ENCODE data around the gene LPCAT4. TPM values are rescaled to one million over a fixed set of nuclear protein-coding genes. Genes with fewer than 3 reads are reported as not detected.

LPCAT4 gene
- total RNA-seq, 1 donor from 2014 or later = 113 TPM

- H3K36me3 ChIP-seq = peaks cover 19 to 63% of the 10 kb centered on the region in 2 donors
- H3K4me1 ChIP-seq = peaks cover 6 to 8% of the 10 kb centered on the region in 2 donors
Observed at GRCh38 chr15:34361278-34361677, 5.7 kb downstream of the LPCAT4 start.

GRCh38 chr15:34360298-34360697 is 6.7 kb downstream of the LPCAT4 start:
- intact Hi-C loops (cut with DNase I) = no loop called here
- TF ChIP-seq CTCF (IDR thresholded peaks at IDR 0.05) = no peak
- Histone ChIP-seq H3K9me3 (no peaks in the 10 kb centered on the region), H3K27me3 (no peaks in the 10 kb centered on the region), H3K27ac (no peak overlapping the region), H3K4me1 (peaks cover 0 to 1% of the 10 kb centered on the region in 2 donors), H3K4me3 (no peak overlapping the region), H3K36me3 (peaks cover 23 to 71% of the 10 kb centered on the region in 2 donors)
- no peak for DNase-seq (ENCODE audit: low spot score in 2 of 2)

More at GRCh38 chr15:34361278-34361677, 5.7 kb downstream of the LPCAT4 start:
- no peak for DNase-seq (ENCODE audit: low spot score in 2 of 2)
- Histone ChIP-seq H3K27me3 (no peaks in the 10 kb centered on the region), H3K4me3 (no peak overlapping the region), H3K9me3 (no peaks in the 10 kb centered on the region), H3K27ac (no peak overlapping the region)
- intact Hi-C loops (cut with DNase I) = no loop called here
- TF ChIP-seq CTCF (IDR thresholded peaks at IDR 0.05) = no peak

GRCh38 chr15:34359416-34359815 is 7.6 kb downstream of the LPCAT4 start:
- Histone ChIP-seq H3K9me3 (no peaks in the 10 kb centered on the region), H3K4me1 (no peaks in the 10 kb centered on the region), H3K36me3 (peaks cover 23 to 71% of the 10 kb centered on the region in 2 donors), H3K27me3 (no peaks in the 10 kb centered on the region), H3K27ac (no peak overlapping the region), H3K4me3 (no peak overlapping the region)
- intact Hi-C loops (cut with DNase I) = no loop called here
- DNase-seq (ENCODE audit: low spot score in 2 of 2) = no peak
- no peak for TF ChIP-seq CTCF (IDR thresholded peaks at IDR 0.05)

GRCh38 chr15:34358948-34359347 is 8.0 kb downstream of the LPCAT4 start:
- peaks cover 23 to 71% of the 10 kb centered on the region in 2 donors for H3K36me3 ChIP-seq
- H3K4me1 ChIP-seq = no peaks in the 10 kb centered on the region
- H3K27ac ChIP-seq = no peak overlapping the region
- DNase-seq (ENCODE audit: low spot score in 2 of 2) = no peak
- H3K4me3 ChIP-seq = no peak overlapping the region
- no peaks in the 10 kb centered on the region for H3K9me3 ChIP-seq
- TF ChIP-seq CTCF (IDR thresholded peaks at IDR 0.05) = no peak
- no peaks in the 10 kb centered on the region for H3K27me3 ChIP-seq
- intact Hi-C loops (cut with DNase I) = no loop called here

GRCh38 chr15:34358367-34358766 is 8.6 kb downstream of the LPCAT4 start:
- H3K36me3 ChIP-seq = peaks cover 23 to 68% of the 10 kb centered on the region in 2 donors
- H3K4me3 ChIP-seq = no peak overlapping the region
- no peak for TF ChIP-seq CTCF (IDR thresholded peaks at IDR 0.05)
- H3K9me3 ChIP-seq = no peaks in the 10 kb centered on the region
- intact Hi-C loops (cut with DNase I) = no loop called here
- no peak for DNase-seq (ENCODE audit: low spot score in 2 of 2)
- no peaks in the 10 kb centered on the region for H3K27me3 ChIP-seq
- H3K4me1 ChIP-seq = no peaks in the 10 kb centered on the region
- H3K27ac ChIP-seq = no peak overlapping the region

GRCh38 chr15:34357653-34358052 is 9.3 kb downstream of the LPCAT4 start:
- Histone ChIP-seq H3K9me3 (no peaks in the 10 kb centered on the region), H3K27me3 (no peaks in the 10 kb centered on the region), H3K4me3 (no peak overlapping the region), H3K4me1 (no peaks in the 10 kb centered on the region), H3K36me3 (peaks cover 23 to 63% of the 10 kb centered on the region in 2 donors), H3K27ac (no peak overlapping the region)
- TF ChIP-seq CTCF (IDR thresholded peaks at IDR 0.05) = no peak
- no peak for DNase-seq (ENCODE audit: low spot score in 2 of 2)
- intact Hi-C loops (cut with DNase I) = no loop called here

Measured in ascending aorta (tissue), 2 donors.